Loucy (cell line): ENCODE results near the gene RHOD.

Experiments used
- H2AFZ ChIP-seq: fragments of 200-600 bp; sonication (generic); 2 replicates; pipeline ENCODE4 v1.6.0; 2016; ENCODE audit warnings: antibody characterized with exemption, mild to moderate bottlenecking, low read length, moderate library complexity
- H3F3A ChIP-seq: fragments of 200-600 bp; 2 replicates; pipeline ENCODE4 v1.6.0; 2016; ENCODE audit warnings: antibody characterized with exemption, low read depth, mild to moderate bottlenecking
- H3K27me3 ChIP-seq: fragments of 200-600 bp; sonication (generic); 2 replicates; pipeline ENCODE4 v1.6.1; 2014; ENCODE audit warnings: low read length, mild to moderate bottlenecking; ENCODE audit not compliant: insufficient read depth, poor library complexity, severe bottlenecking
- H3K36me3 ChIP-seq: fragments of 200-600 bp; sonication (generic); 2 replicates; pipeline ENCODE4 v1.6.1; 2016; ENCODE audit warnings: low read length; ENCODE audit not compliant: insufficient read depth
- H3K4me1 ChIP-seq: fragments of 200-600 bp; sonication (generic); 2 replicates; pipeline ENCODE4 v1.5.1; 2014; ENCODE audit warnings: low read length, mild to moderate bottlenecking; ENCODE audit not compliant: insufficient read depth, poor library complexity, severe bottlenecking
- H3K4me2 ChIP-seq: fragments of 200-600 bp; sonication (generic); 2 replicates; pipeline ENCODE4 v1.6.0; 2014; ENCODE audit warnings: antibody characterized with exemption, low read length, low read depth, mild to moderate bottlenecking; ENCODE audit not compliant: poor library complexity, severe bottlenecking
- H3K4me3 ChIP-seq: fragments of 200-600 bp; sonication (generic); 2 replicates; pipeline ENCODE4 v1.5.1; 2014; ENCODE audit warnings: low read length, mild to moderate bottlenecking, mixed read lengths; ENCODE audit not compliant: poor library complexity, severe bottlenecking
- H3K79me2 ChIP-seq: fragments of 200-600 bp; sonication (generic); 2 replicates; pipeline ENCODE4 v1.6.1; 2014; ENCODE audit warnings: low read length; ENCODE audit not compliant: insufficient read depth
- H3K9ac ChIP-seq: fragments of 200-600 bp; sonication (generic); 2 replicates; pipeline ENCODE4 v1.6.0; 2014; ENCODE audit warnings: mild to moderate bottlenecking, low read depth, low read length, moderate library complexity; ENCODE audit not compliant: poor library complexity, severe bottlenecking
- H3K9me2 ChIP-seq: fragments of 200-600 bp; sonication (generic); replicated peaks from 2 replicates; pipeline ENCODE4 v1.6.1; 2016; ENCODE audit warnings: low read depth, low read length, mixed read lengths
- H3K9me3 ChIP-seq: fragments of 200-600 bp; sonication (generic); 2 replicates; pipeline ENCODE4 v1.6.1; 2014; ENCODE audit warnings: mild to moderate bottlenecking, antibody characterized with exemption, low read length, low read depth; ENCODE audit not compliant: insufficient read depth
- H4K20me1 ChIP-seq: fragments of 200-600 bp; sonication (generic); 2 replicates; pipeline ENCODE4 v1.6.0; 2014; ENCODE audit warnings: antibody characterized with exemption, low read length, mild to moderate bottlenecking; ENCODE audit not compliant: insufficient read depth, poor library complexity, severe bottlenecking
- CTCF ChIP-seq: fragments of 200-600 bp; sonication (generic); conservative IDR thresholded peaks from 2 replicates; pipeline ENCODE4 v1.5.1; 2014; ENCODE audit warnings: mild to moderate bottlenecking, antibody characterized with exemption, low read length
- EZH2phosphoT487 ChIP-seq: fragments of 200-600 bp; IDR thresholded peaks from 2 replicates; pipeline ENCODE4 v1.6.1; 2018; ENCODE audit warnings: antibody characterized with exemption, mild to moderate bottlenecking, moderate library complexity, borderline replicate concordance

RHOD gene

GRCh38 chr11:67071420-67072284 is 15.0 kb downstream of the RHOD start:
- Histone ChIP-seq H3K4me1 (no peaks in the 10 kb centered on the region), H3K79me2 (no peaks in the 10 kb centered on the region), H3K4me3 (no peak overlapping the region), H4K20me1 (no peaks in the 10 kb centered on the region), H3K27me3 (no peaks in the 10 kb centered on the region), H2AFZ (no peak overlapping the region), H3K9ac (no peak overlapping the region), H3K4me2 (no peak overlapping the region), H3K36me3 (no peaks in the 10 kb centered on the region), H3K9me3 (no peaks in the 10 kb centered on the region), H3F3A (no peaks in the 10 kb centered on the region), H3K9me2 (no peaks in the 10 kb centered on the region)
- TF ChIP-seq EZH2phosphoT487 (no peak), CTCF (peak; percentile 75)

GRCh38 chr11:67072295-67072694 is 15.6 kb downstream of the RHOD start:
- no peaks in the 10 kb centered on the region for H3K9me2 ChIP-seq
- no peaks in the 10 kb centered on the region for H3K79me2 ChIP-seq
- H3K4me1 ChIP-seq, result no peaks in the 10 kb centered on the region
- no peaks in the 10 kb centered on the region for H3F3A ChIP-seq
- no peaks in the 10 kb centered on the region for H4K20me1 ChIP-seq
- TF ChIP-seq EZH2phosphoT487 (no peak), CTCF (no peak)
- H3K4me2 ChIP-seq, result no peak overlapping the region
- no peak overlapping the region for H2AFZ ChIP-seq
- H3K9me3 ChIP-seq, result no peaks in the 10 kb centered on the region
- no peak overlapping the region for H3K4me3 ChIP-seq
- no peaks in the 10 kb centered on the region for H3K36me3 ChIP-seq
- H3K9ac ChIP-seq, result no peak overlapping the region
- no peaks in the 10 kb centered on the region for H3K27me3 ChIP-seq

GRCh38 chr11:67073908-67074307 is 17.3 kb downstream of the RHOD start:
- Histone ChIP-seq H3K4me2 (no peak overlapping the region), H2AFZ (no peak overlapping the region), H4K20me1 (no peaks in the 10 kb centered on the region), H3K9me3 (no peaks in the 10 kb centered on the region), H3K79me2 (no peaks in the 10 kb centered on the region), H3K36me3 (no peaks in the 10 kb centered on the region), H3K9me2 (no peaks in the 10 kb centered on the region), H3K4me3 (no peak overlapping the region), H3K4me1 (no peaks in the 10 kb centered on the region), H3K9ac (no peak overlapping the region), H3K27me3 (no peaks in the 10 kb centered on the region), H3F3A (no peaks in the 10 kb centered on the region)
- TF ChIP-seq CTCF, result no peak
- TF ChIP-seq EZH2phosphoT487, result no peak
